Heart left ventricle (tissue), 16 donors: ENCODE results near the gene H19. TPM values are rescaled to one million over a fixed set of nuclear protein-coding genes. Genes with fewer than 3 reads are reported as not detected.

Source experiments
- ATAC-seq, 4 donors: fragments of 200-7000 bp; cut with Tn5 transposase; one replicate each; pipeline ENCODE4 v1.9.1; 2020 to 2022; ENCODE audit warnings: moderate library complexity in 4 of 4, mild to moderate bottlenecking in 3 of 4, moderate number of reproducible peaks in 1 of 4
- DNase-seq, 5 donors: peaks; one replicate each; pipeline ENCODE4 v3.0.0-alpha.2; 2020
- H3K27ac ChIP-seq, 12 donors: fragments of 200-600 bp; sonication (generic) in 4 of 12; one replicate each; pipeline versions ENCODE4 v1.5.0 to v1.8.0; 2016 to 2022; ENCODE audit warnings: mild to moderate bottlenecking in 2 of 12
- H3K27me3 ChIP-seq, 9 donors: fragments of 200-600 bp; sonication (generic) in 2 of 9; one replicate each; pipeline versions ENCODE4 v1.5.1 to v1.8.0; 2016 to 2022; ENCODE audit warnings: mild to moderate bottlenecking in 3 of 9
- H3K36me3 ChIP-seq, 9 donors: fragments of 200-600 bp; sonication (generic) in 2 of 9; one replicate each; pipeline versions ENCODE4 v1.5.0 to v1.8.0; 2018 to 2022; ENCODE audit warnings: mild to moderate bottlenecking in 2 of 9
- H3K4me1 ChIP-seq, 12 donors: fragments of 200-600 bp; sonication (generic) in 4 of 12; one replicate each; pipeline versions ENCODE4 v1.5.0 to v1.8.0; 2016 to 2022; ENCODE audit warnings: mild to moderate bottlenecking in 3 of 12
- H3K4me3 ChIP-seq, 12 donors: fragments of 200-600 bp; sonication (generic) in 4 of 12; one replicate each; pipeline versions ENCODE4 v1.5.0 to v1.8.0; 2017 to 2022; ENCODE audit warnings: mild to moderate bottlenecking in 9 of 12, moderate library complexity in 4 of 12
- H3K9me3 ChIP-seq, 12 donors: fragments of 200-600 bp; sonication (generic) in 4 of 12; one replicate each; pipeline versions ENCODE4 v1.5.0 to v1.8.0; 2016 to 2022; ENCODE audit warnings: mild to moderate bottlenecking in 1 of 12
- POLR2A ChIP-seq, 2 donors: fragments of 450-650 bp; IDR thresholded peaks; one replicate each; pipeline ENCODE4 v1.6.1; 2017; ENCODE audit warnings: antibody characterized with exemption in 2 of 2, mild to moderate bottlenecking in 2 of 2, moderate library complexity in 2 of 2
- WGBS, 4 donors: extraction: QIAGEN DNeasy Blood & Tissue Kit in 2 of 4; methylation state at CpG; one replicate each; pipeline versions ENCODE4 v1.1.5 to v1.1.7; 2013 to 2018; 5-methylcytosine and 5-hydroxymethylcytosine counted together
- intact Hi-C, 10 donors: fragments of 100-400 bp; cut with DNase I; formaldehyde crosslinking; loops; one replicate each; pipeline versions ENCODE4 v1.11.1 to v1.14.2; 2022
- polyA plus RNA-seq, 2 donors: library from polyadenylated mRNA; stranded (reverse); fragments of 200-250 nt; gene quantifications; one replicate each; pipeline ENCODE4 v1.2.3, GENCODE V29; 2013
- total RNA-seq, 9 donors: library from RNA; depleted of rRNA in 2 of 9; stranded (reverse); fragments of >200 nt in 2 of 9; fragmentation: NEBNext Ultra II Directional in 3 of 9; extraction: Animal tissue kit (Norgen Biotek cat#: 25700) in 3 of 9; gene quantifications; one replicate each; pipeline versions ENCODE4 v1.1.0 to v1.2.4, GENCODE V29; 2016 to 2023
- TF ChIP-seq, protein P1 (sequence below), 12 donors: fragments of 200-600 bp; sonication (generic) in 4 of 12; IDR thresholded peaks; one replicate each; pipeline versions ENCODE4 v1.5.0 to v1.8.0; 2018 to 2022; ENCODE audit warnings: antibody characterized with exemption in 12 of 12, mild to moderate bottlenecking in 5 of 12
- donor health status: ischemic (EF 13 %, LVEDD 7.1; RV severe dilation, severe dysfunction).
- donor health status: healthy with polysubstance abuse.
- donor health status: DM: no; HTN: yes; CAD: no.
- donor health status: DM: no; HTN: no; CAD: no.
- donor health status: ischemic (EF 25% LVEDD 6.9; RV normal size, moderate dysfunction).
- donor health status: ischemic (EF 25% LVEDD 5.7; RV mildly dilated, moderate dysfunction).
- donor health status: healthy.
- donor health status: DM: yes; HTN: yes; CAD: no.
- donor health status: ischemic (EF 35%, LVEDD 5.7; RV mildly dilated, moderate dysfunction).
- donor health status: nonischemic (EF 11% LVEDD 7.7; RV severe dilation, severe dysfunction).
- donor health status: DM: yes; HTN: yes; CAD: no.
- donor health status: PGD.
- donor health status: ischemic (EF 29% LVEDD 5.4; RV normal size, mild dysfunction).
- donor health status: nonischemic (EF 23%, LVEDD 6.1; RV moderate dilation, normal function).

H19 gene
- total and polyA plus RNA-seq, 11 donors: 303 to 1,545 (median 586) TPM

DNA sequence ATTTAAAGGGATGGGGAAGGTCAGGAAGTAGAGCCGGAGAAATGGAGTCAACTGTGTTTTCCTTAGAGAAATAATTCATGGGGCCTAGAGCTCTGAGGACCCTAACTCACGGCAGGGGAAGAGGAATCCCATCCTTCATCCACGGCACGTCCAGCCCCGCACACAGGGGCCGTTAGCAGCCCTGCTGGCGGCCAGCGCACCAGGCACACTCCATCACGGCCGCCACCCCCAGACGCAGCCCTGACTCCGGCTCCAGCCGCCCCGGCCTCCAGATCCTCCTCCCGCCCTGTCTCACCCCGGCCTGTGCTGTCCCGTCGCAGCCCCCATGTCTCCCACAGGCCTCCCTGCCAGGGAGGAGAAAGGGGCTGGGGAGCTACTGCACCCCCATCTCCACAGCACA, 39.3 kb downstream of the H19 start:
- no peak overlapping the region for H3K27ac ChIP-seq
- DNase-seq (no peak), ATAC-seq (no peak)
- H3K27me3 ChIP-seq: no peaks in the 10 kb centered on the region
- H3K4me1 ChIP-seq: no peaks in the 10 kb centered on the region
- TF ChIP-seq, protein P1, sequence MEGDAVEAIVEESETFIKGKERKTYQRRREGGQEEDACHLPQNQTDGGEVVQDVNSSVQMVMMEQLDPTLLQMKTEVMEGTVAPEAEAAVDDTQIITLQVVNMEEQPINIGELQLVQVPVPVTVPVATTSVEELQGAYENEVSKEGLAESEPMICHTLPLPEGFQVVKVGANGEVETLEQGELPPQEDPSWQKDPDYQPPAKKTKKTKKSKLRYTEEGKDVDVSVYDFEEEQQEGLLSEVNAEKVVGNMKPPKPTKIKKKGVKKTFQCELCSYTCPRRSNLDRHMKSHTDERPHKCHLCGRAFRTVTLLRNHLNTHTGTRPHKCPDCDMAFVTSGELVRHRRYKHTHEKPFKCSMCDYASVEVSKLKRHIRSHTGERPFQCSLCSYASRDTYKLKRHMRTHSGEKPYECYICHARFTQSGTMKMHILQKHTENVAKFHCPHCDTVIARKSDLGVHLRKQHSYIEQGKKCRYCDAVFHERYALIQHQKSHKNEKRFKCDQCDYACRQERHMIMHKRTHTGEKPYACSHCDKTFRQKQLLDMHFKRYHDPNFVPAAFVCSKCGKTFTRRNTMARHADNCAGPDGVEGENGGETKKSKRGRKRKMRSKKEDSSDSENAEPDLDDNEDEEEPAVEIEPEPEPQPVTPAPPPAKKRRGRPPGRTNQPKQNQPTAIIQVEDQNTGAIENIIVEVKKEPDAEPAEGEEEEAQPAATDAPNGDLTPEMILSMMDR (IDR thresholded peaks at IDR 0.05): no peak
- no peak for TF ChIP-seq POLR2A (IDR thresholded peaks at IDR 0.05)
- no CpG with 5 or more reads among the region's 18 CpGs for WGBS, 4 donors
- H3K9me3 ChIP-seq: no peaks in the 10 kb centered on the region
- H3K4me3 ChIP-seq: no peak overlapping the region
- no peaks in the 10 kb centered on the region for H3K36me3 ChIP-seq
- intact Hi-C loops: no loop called here

DNA sequence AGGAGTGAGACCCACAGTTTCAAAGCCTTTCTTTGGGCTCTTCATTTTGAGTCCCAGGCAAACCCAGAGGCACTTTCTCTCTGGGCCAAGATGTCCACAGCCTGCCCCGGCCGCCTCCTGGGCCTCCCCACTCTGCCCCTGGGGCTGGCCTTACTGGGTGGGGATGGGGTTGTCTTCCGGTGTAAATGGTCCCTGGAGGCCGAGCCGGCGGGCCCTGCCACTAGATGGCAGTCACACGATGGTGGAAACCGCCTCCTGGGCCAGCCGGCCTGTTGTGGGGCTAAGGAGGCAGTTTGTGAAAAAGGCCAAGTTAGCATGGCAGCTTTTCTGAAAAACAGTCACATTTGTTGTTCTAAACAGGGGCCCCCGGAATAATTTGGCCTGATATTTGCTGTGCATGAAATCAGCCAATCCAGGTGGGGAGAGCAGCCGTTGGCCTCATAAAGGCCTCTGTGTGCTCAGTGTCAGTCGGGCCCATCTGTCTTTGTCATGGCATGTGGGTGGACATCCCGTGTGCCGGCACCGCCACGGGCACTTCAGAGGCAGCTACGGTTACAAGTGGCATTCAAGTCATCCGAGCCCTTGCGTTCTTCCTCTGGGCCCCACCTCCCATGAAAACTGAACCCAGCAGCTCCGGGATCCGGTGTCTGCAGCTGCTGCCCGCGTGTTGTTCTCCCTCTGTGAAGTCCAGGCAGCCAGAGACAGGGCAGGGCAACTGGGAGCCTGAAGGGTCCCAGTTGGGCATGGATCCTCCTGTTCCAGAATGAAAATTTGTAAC, 44.0 kb downstream of the H19 start:
- Histone ChIP-seq H3K27me3 (no peaks in the 10 kb centered on the region), H3K36me3 (no peaks in the 10 kb centered on the region), H3K4me1 (no peaks in the 10 kb centered on the region), H3K9me3 (no peaks in the 10 kb centered on the region), H3K4me3 (no peak overlapping the region), H3K27ac (peak overlapping the region in 1 of 12 donors; percentile 9)
- peak in 4 of 5 donors; percentile 17 to 77 (median 25) for DNase-seq
- intact Hi-C loops: no loop called here
- 23 to 64% methylated on average over 5 to 11 of the region's 23 CpGs; no CpG with 5 or more reads in 2 of the 4 donors for WGBS, 4 donors
- no peak for TF ChIP-seq POLR2A (IDR thresholded peaks at IDR 0.05)
- TF ChIP-seq, protein P1 (IDR thresholded peaks at IDR 0.05): peak in 7 of 12 donors; percentile 11 to 46 (median 30)
- peak in 3 of 4 donors; percentile 48 to 76 (median 51) for ATAC-seq

DNA sequence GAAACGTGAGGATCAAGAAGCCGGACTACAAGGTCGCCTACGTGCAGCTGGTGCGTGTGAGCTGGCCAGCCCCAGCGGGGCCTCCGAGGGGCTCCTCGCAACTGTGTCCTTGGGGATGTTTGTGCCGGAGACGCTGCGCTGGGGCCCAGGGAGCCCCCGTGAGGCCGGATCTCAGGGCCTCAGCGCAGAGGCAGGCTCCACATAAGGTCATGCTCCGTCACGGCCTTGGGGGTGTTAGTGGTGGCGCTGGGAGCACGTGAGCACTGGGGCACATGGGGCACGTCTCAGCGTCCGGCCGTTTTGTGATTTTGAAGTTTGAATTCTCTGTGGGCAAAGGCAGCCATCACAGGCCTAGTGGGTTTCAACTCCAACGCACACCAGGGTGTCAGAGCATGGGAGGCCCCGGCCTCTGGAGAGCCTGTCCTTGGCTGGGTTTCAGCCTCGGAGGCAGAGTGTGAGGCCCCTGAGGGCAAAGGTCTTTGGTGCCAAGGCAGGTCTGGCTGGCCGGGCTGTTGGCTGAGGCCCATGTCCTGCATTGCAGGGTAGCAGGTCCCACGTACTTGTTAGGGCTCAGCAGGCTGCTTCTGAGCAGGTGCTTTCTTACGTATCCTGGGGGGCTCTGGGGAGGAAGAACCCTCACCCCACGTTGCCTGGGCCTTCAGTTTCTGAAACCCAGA, 44.7 kb downstream of the H19 start:
- no peaks in the 10 kb centered on the region for H3K4me1 ChIP-seq
- no peaks in the 10 kb centered on the region for H3K36me3 ChIP-seq
- ATAC-seq (no peak), DNase-seq (peak in 3 of 5 donors; percentile 1 to 23 (median 2))
- no peaks in the 10 kb centered on the region for H3K9me3 ChIP-seq
- H3K4me3 ChIP-seq: no peak overlapping the region
- 64% methylated on average over 2 of the region's 29 CpGs; no CpG with 5 or more reads in 3 of the 4 donors for whole genome bisulfite sequencing, 4 donors
- no peaks in the 10 kb centered on the region for H3K27me3 ChIP-seq
- intact Hi-C loops: no loop called here
- no peak for TF ChIP-seq POLR2A (IDR thresholded peaks at IDR 0.05)
- TF ChIP-seq, protein P1 (IDR thresholded peaks at IDR 0.05): no peak
- peak overlapping the region in 1 of 12 donors; percentile 9 for H3K27ac ChIP-seq

DNA sequence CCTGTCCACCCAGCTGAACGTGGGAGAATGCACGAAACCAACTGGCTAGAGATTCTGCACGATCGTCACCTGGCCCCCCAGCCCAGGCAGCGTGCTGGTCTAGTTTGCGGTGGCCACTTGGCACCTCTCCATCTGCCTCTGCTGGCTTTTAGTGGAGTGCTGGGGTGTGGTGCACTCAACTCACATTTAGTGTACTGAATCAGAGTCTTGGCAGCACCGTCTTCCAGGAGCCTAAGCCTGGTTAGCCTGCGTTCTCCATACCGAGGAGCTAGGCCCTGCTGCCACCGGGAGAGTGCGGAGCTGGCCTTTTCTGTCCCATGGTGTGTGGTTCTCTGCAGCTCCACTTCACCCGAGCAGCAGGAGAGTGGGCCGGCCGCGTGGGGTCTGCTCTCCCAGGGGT, 47.7 kb downstream of the H19 start:
- TF ChIP-seq POLR2A (IDR thresholded peaks at IDR 0.05): no peak
- TF ChIP-seq, protein P1 (IDR thresholded peaks at IDR 0.05): no peak
- Histone ChIP-seq H3K4me1 (no peaks in the 10 kb centered on the region), H3K27ac (no peak overlapping the region), H3K27me3 (no peaks in the 10 kb centered on the region), H3K36me3 (no peaks in the 10 kb centered on the region), H3K4me3 (no peak overlapping the region), H3K9me3 (no peaks in the 10 kb centered on the region)
- intact Hi-C loops: loop anchor here in 1 of 10 donors (10.0 kb wide), 1 partner anchor 55 kb away; the partner anchor contains the start of gene PRR33
- peak in 1 of 4 donors; percentile 10 for ATAC-seq
- WGBS, 4 donors: no CpG with 5 or more reads among the region's 15 CpGs
- no peak for DNase-seq
